Immature natural killer cell (primary cell): ENCODE results near the gene RAP1B. TPM values are rescaled to one million over a fixed set of nuclear protein-coding genes. Genes with fewer than 3 reads are reported as not detected.

Source experiments
- DNase-seq, 3 donors: peaks; one replicate each; pipeline ENCODE4 v3.0.0; 2022; ENCODE audit warnings: mixed read lengths in 1 of 3
- H3K27ac Mint-ChIP-seq, 6 donors: one replicate each; pipeline ENCODE4 v1.8.0; 2020; ENCODE audit warnings: mixed read lengths in 6 of 6, mild to moderate bottlenecking in 5 of 6, inconsistent platforms in 4 of 6, moderate library complexity in 3 of 6
- H3K27me3 Mint-ChIP-seq, 3 donors: one replicate each; pipeline ENCODE4 v1.8.0; 2020 to 2021; ENCODE audit warnings: low read depth in 3 of 3, mild to moderate bottlenecking in 3 of 3, mixed read lengths in 3 of 3, moderate library complexity in 3 of 3, inconsistent platforms in 1 of 3
- H3K36me3 Mint-ChIP-seq, 3 donors: one replicate each; pipeline ENCODE4 v1.8.0; 2020; ENCODE audit warnings: mixed read lengths in 3 of 3, inconsistent platforms in 2 of 3, mild to moderate bottlenecking in 2 of 3
- H3K4me1 Mint-ChIP-seq, 2 donors: one replicate each; pipeline ENCODE4 v1.8.0; 2020; ENCODE audit warnings: inconsistent platforms in 2 of 2, mild to moderate bottlenecking in 2 of 2, mixed read lengths in 2 of 2, moderate library complexity in 1 of 2
- H3K4me3 Mint-ChIP-seq, 5 donors: one replicate each; pipeline ENCODE4 v1.8.0; 2020; ENCODE audit warnings: mild to moderate bottlenecking in 5 of 5, mixed read lengths in 5 of 5, inconsistent platforms in 3 of 5, moderate library complexity in 3 of 5
- H3K9me3 Mint-ChIP-seq, 6 donors: one replicate each; pipeline ENCODE4 v1.8.0; 2020; ENCODE audit warnings: mild to moderate bottlenecking in 6 of 6, mixed read lengths in 6 of 6, inconsistent platforms in 4 of 6, moderate library complexity in 3 of 6
- polyA plus RNA-seq, 3 donors: library from polyadenylated mRNA; unstranded; fragments of 300-500 nt; fragmentation: Illumina TruSeq; gene quantifications; one replicate each; pipeline ENCODE4 v1.2.3, GENCODE V29; 2021

RAP1B gene
- polyA plus RNA-seq, 3 donors from 2014 or later = 1,248 to 1,847 (median 1,256) TPM

GRCh38 chr12:68587448-68587873 lies 23.2 kb upstream of the RAP1B start:
- peaks cover 7 to 14% (median 7%) of the 10 kb centered on the region in 3 donors for H3K36me3 Mint-ChIP-seq
- peaks cover 7 to 18% (median 8%) of the 10 kb centered on the region in 6 donors for H3K9me3 Mint-ChIP-seq
- peak overlapping the region; percentile 73 to 92 (median 88) for H3K27ac Mint-ChIP-seq
- H3K27me3 Mint-ChIP-seq = peaks cover 0 to 9% (median 4%) of the 10 kb centered on the region in 3 donors
- H3K4me1 Mint-ChIP-seq = peaks cover 47 to 54% of the 10 kb centered on the region in 2 donors
- DNase-seq = peak; percentile 57 to 65 (median 61)
- peak overlapping the region; percentile 49 to 78 (median 59) for H3K4me3 Mint-ChIP-seq

DNA sequence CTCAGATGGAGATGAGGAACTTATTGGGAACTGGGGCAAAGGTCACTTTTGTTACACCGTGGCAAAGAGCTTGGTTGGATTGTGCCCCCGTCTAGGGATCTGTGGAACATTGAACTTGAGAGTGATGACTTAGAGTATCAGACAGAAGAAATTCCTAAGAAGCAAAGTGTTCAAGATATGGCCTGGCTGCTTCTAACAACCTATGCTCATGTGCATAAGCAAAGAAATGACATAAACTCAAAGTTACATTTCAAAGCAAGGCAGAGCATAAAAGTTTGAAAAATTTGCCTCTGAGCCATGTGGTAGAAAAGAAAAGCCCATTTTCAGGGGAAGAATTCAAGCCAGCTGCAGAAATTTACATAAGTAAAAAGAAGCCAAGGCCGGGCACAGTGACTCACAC lies 21.5 kb upstream of the RAP1B start:
- peaks cover 0 to 9% (median 6%) of the 10 kb centered on the region in 3 donors for H3K27me3 Mint-ChIP-seq
- H3K4me1 Mint-ChIP-seq = peaks cover 53 to 59% of the 10 kb centered on the region in 2 donors
- H3K36me3 Mint-ChIP-seq = peaks cover 7 to 14% (median 7%) of the 10 kb centered on the region in 3 donors
- no peak for DNase-seq
- peak overlapping the region in 4 of 5 donors; percentile 17 to 40 (median 36) for H3K4me3 Mint-ChIP-seq
- H3K9me3 Mint-ChIP-seq = peaks cover 7 to 18% (median 8%) of the 10 kb centered on the region in 6 donors
- H3K27ac Mint-ChIP-seq = peak overlapping the region; percentile 67 to 87 (median 74)

DNA sequence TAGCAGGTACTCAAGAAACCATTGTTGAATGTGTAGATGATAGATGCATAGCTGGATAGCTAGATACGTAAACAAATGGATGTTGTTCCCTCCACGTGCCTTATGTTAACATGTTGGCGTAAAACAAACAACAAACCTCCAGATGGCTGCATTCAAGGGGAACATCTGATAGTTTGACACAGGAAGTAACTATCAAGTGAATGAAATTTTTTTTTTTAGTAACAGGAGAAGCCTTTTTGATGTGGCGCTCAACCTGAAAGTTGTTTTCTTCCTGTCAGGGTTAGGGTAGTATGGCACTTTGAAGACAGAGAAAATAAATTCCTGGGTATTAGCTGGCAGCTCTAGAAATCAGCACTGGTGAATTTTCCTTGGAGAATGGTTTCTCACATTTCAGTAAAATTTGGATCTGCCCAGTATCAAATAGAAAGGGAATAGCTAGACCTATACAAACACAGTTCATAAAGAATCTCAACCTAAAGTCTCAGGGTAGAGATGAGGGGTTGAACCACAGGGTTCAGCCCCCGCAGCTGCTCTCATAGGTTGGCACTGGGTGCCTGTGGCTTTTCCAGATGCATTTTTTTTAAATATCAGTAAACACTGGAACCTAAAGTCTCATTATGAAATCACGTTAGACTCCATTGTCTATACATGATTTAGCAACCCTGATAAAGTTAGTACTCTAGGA lies 18.8 kb upstream of the RAP1B start:
- H3K4me1 Mint-ChIP-seq = peaks cover 50 to 53% of the 10 kb centered on the region in 2 donors
- peaks cover 7 to 18% (median 8%) of the 10 kb centered on the region in 6 donors for H3K9me3 Mint-ChIP-seq
- H3K27me3 Mint-ChIP-seq = peaks cover 0 to 6% (median 6%) of the 10 kb centered on the region in 3 donors
- peak overlapping the region; percentile 61 to 73 (median 68) for H3K4me3 Mint-ChIP-seq
- peaks cover 7 to 14% (median 7%) of the 10 kb centered on the region in 3 donors for H3K36me3 Mint-ChIP-seq
- DNase-seq = peak; percentile 62 to 68 (median 62)
- H3K27ac Mint-ChIP-seq = peak overlapping the region; percentile 81 to 94 (median 88)

DNA sequence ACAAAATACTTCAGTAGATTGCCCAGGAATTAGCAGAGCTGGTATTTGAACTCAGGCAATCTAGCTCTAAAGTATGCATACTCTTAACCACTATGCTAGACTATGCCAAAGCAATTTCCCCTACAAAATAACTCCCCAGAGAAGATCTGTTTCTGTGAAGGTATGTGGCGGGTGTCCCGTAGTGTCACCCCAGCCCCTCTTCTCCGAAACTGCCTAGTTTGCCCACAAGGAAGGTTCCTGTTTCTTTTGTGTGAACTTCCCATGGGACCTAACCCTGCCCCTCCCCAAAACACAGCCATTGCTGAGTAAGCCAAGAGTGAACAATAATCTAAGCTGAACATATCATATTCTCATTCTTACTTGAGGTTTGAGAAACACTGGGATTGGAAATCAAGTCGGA lies 15.5 kb upstream of the RAP1B start:
- Mint-ChIP-seq H3K36me3 (peaks cover 0 to 7% (median 0%) of the 10 kb centered on the region in 3 donors), H3K4me3 (no peak overlapping the region), H3K27ac (peak overlapping the region in 2 of 6 donors; percentile 6 to 20), H3K27me3 (peaks cover 0 to 6% (median 3%) of the 10 kb centered on the region in 3 donors), H3K9me3 (peaks cover 0 to 8% (median under 1%) of the 10 kb centered on the region in 6 donors), H3K4me1 (peaks cover 52 to 57% of the 10 kb centered on the region in 2 donors)
- no peak for DNase-seq

GRCh38 chr12:68601767-68602166 lies 8.9 kb upstream of the RAP1B start:
- H3K36me3 Mint-ChIP-seq = no peaks in the 10 kb centered on the region
- peak overlapping the region in 1 of 5 donors; percentile 5 for H3K4me3 Mint-ChIP-seq
- DNase-seq = no peak
- no peaks in the 10 kb centered on the region for H3K9me3 Mint-ChIP-seq
- peaks cover 32 to 51% of the 10 kb centered on the region in 2 donors for H3K4me1 Mint-ChIP-seq
- no peaks in the 10 kb centered on the region for H3K27me3 Mint-ChIP-seq
- peak overlapping the region; percentile 3 to 85 (median 50) for H3K27ac Mint-ChIP-seq

DNA sequence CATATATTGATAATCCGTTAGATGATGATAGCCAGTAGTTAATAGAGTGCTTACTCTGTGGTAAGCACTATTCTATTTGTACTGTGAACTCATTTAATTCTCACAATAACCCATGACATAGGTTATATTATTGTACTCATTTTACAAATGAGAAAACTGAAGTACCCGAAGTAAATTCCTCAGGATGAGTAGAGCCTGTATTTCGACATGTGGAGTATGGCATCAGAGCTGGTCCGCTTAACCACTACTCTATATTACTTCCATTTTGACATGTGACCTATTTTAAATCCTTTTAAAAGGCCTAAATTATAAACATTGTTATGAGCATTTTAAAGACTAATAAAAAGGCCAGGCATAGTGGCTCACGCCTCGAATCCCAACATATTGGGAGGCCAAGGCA lies 8.0 kb upstream of the RAP1B start:
- no peak for DNase-seq
- H3K4me3 Mint-ChIP-seq = no peak overlapping the region
- H3K27ac Mint-ChIP-seq = peak overlapping the region in 1 of 6 donors; percentile 39
- peaks cover 33 to 52% of the 10 kb centered on the region in 2 donors for H3K4me1 Mint-ChIP-seq
- H3K27me3 Mint-ChIP-seq = no peaks in the 10 kb centered on the region
- H3K36me3 Mint-ChIP-seq = no peaks in the 10 kb centered on the region
- H3K9me3 Mint-ChIP-seq = no peaks in the 10 kb centered on the region

GRCh38 chr12:68608191-68608590 lies 2.5 kb upstream of the RAP1B start:
- peaks cover 12 to 16% (median 16%) of the 10 kb centered on the region in 3 donors for H3K36me3 Mint-ChIP-seq
- peak overlapping the region; percentile 42 to 90 (median 68) for H3K27ac Mint-ChIP-seq
- H3K27me3 Mint-ChIP-seq = peaks cover 11 to 22% (median 14%) of the 10 kb centered on the region in 3 donors
- no peaks in the 10 kb centered on the region for H3K9me3 Mint-ChIP-seq
- peaks cover 25 to 33% of the 10 kb centered on the region in 2 donors for H3K4me1 Mint-ChIP-seq
- peak overlapping the region in 4 of 5 donors; percentile 12 to 50 (median 21) for H3K4me3 Mint-ChIP-seq
- DNase-seq = no peak

- no peak for DNase-seq
- Mint-ChIP-seq H3K27me3 (peaks cover 11 to 27% (median 14%) of the 10 kb centered on the region in 3 donors), H3K27ac (peak overlapping the region; percentile 93 to 98 (median 97)), H3K4me3 (peak overlapping the region; percentile 93 to 97 (median 93)), H3K36me3 (peaks cover 16 to 20% (median 20%) of the 10 kb centered on the region in 3 donors), H3K9me3 (no peaks in the 10 kb centered on the region), H3K4me1 (peaks cover 41 to 46% of the 10 kb centered on the region in 2 donors)
Measured at GRCh38 chr12:68609998-68610369, 715 bp upstream of the RAP1B start.

GRCh38 chr12:68611094-68611805 lies 551 bp downstream of the RAP1B start:
- H3K27ac Mint-ChIP-seq = peak overlapping the region; percentile 92 to 97 (median 95)
- H3K9me3 Mint-ChIP-seq = no peaks in the 10 kb centered on the region
- DNase-seq = peak in 1 of 3 donors; percentile 62
- H3K36me3 Mint-ChIP-seq = peaks cover 20 to 24% (median 21%) of the 10 kb centered on the region in 3 donors
- H3K4me3 Mint-ChIP-seq = peak overlapping the region; percentile 92 to 98 (median 96)
- peaks cover 51 to 57% of the 10 kb centered on the region in 2 donors for H3K4me1 Mint-ChIP-seq
- H3K27me3 Mint-ChIP-seq = peaks cover 12 to 30% (median 16%) of the 10 kb centered on the region in 3 donors

DNA sequence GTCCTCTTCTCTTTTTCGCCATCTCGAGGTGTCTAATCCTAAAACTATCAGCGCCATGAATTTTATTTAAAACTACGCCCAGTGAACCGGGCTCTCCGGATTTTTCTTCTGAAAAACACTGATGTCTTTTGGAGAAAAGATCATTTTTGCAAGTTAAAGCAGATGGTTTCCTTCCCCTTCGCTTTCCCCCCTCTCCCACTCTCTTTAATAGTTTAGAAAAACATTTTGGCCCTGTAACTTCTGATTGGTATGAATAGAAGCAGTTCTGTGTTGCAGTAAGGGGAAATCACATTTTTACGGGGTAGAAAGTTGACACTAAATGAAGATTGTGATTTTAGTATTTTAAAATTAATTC lies 1.1 kb downstream of the RAP1B start:
- DNase-seq = no peak
- peaks cover 55 to 60% of the 10 kb centered on the region in 2 donors for H3K4me1 Mint-ChIP-seq
- H3K9me3 Mint-ChIP-seq = no peaks in the 10 kb centered on the region
- H3K4me3 Mint-ChIP-seq = peak overlapping the region; percentile 92 to 98 (median 96)
- H3K27me3 Mint-ChIP-seq = peaks cover 12 to 30% (median 16%) of the 10 kb centered on the region in 3 donors
- H3K36me3 Mint-ChIP-seq = peaks cover 20 to 24% (median 21%) of the 10 kb centered on the region in 3 donors
- H3K27ac Mint-ChIP-seq = peak overlapping the region; percentile 92 to 97 (median 94)

- DNase-seq = no peak
Measured at GRCh38 chr12:68612202-68612601, 1.5 kb downstream of the RAP1B start.

GRCh38 chr12:68612697-68613096 lies 2.0 kb downstream of the RAP1B start:
- Mint-ChIP-seq H3K36me3 (peaks cover 20 to 24% (median 21%) of the 10 kb centered on the region in 3 donors), H3K4me1 (peaks cover 61 to 67% of the 10 kb centered on the region in 2 donors), H3K4me3 (peak overlapping the region; percentile 92 to 98 (median 96)), H3K9me3 (no peaks in the 10 kb centered on the region), H3K27me3 (peaks cover 12 to 30% (median 16%) of the 10 kb centered on the region in 3 donors), H3K27ac (peak overlapping the region; percentile 92 to 97 (median 94))
- DNase-seq = no peak

More at GRCh38 chr12:68612202-68612601, 1.5 kb downstream of the RAP1B start:
- peaks cover 58 to 64% of the 10 kb centered on the region in 2 donors for H3K4me1 Mint-ChIP-seq
- peak overlapping the region; percentile 92 to 98 (median 96) for H3K4me3 Mint-ChIP-seq
- H3K27me3 Mint-ChIP-seq = peaks cover 12 to 30% (median 16%) of the 10 kb centered on the region in 3 donors
- peaks cover 20 to 24% (median 21%) of the 10 kb centered on the region in 3 donors for H3K36me3 Mint-ChIP-seq
- H3K27ac Mint-ChIP-seq = peak overlapping the region; percentile 92 to 97 (median 94)
- H3K9me3 Mint-ChIP-seq = no peaks in the 10 kb centered on the region

DNA sequence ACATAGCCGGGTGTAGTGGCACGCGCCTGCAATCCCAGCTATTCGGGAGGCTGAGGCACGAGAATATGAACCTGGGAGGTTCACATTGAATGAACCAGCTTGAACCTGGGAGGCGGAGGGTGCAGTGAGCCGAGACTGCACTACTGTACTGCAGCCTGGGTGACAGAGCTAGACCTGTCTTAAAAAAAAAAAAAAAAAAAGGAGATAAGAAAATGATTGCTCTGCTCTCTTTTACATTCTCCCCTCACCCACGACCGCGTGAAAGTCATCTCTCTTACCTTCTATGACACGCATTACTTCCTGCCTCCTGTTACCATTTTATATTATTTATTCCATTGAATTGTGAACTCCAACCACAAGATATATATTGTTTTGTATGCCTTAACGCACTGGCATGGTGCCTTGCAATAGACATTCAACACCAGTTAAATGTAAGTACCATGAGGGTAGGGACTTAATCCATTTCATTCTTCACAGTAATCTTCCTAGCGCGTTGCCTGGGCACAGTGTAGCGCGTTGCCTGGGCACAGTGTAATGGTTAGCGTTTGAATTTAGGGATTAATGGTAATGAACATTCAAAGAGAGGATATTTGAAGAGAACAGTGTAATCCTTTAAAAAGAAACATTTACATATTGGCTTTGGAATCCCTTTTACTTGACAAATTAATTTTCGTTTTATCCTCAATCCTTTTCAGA lies 2.7 kb downstream of the RAP1B start:
- Mint-ChIP-seq H3K4me3 (peak overlapping the region; percentile 92 to 98 (median 96)), H3K9me3 (no peaks in the 10 kb centered on the region), H3K27ac (peak overlapping the region; percentile 92 to 97 (median 94)), H3K27me3 (peaks cover 12 to 29% (median 16%) of the 10 kb centered on the region in 3 donors), H3K4me1 (peaks cover 61 to 66% of the 10 kb centered on the region in 2 donors), H3K36me3 (peaks cover 21 to 24% (median 21%) of the 10 kb centered on the region in 3 donors)
- peak in 2 of 3 donors; percentile 38 to 45 for DNase-seq
